Effector memory CD4-positive, alpha-beta T cell (primary cell): ENCODE results near the gene ZBTB7C.

Experiments
- DNase-seq, 3 donors: peaks; one replicate each; pipeline ENCODE4 v3.0.0-alpha.2; 2020
- H3K27ac ChIP-seq: 2 replicates; pipeline ENCODE4 v1.7.0; 2013; ENCODE audit warnings: mild to moderate bottlenecking, low read length, moderate library complexity; ENCODE audit not compliant: insufficient read depth, poor library complexity, severe bottlenecking
- H3K27me3 ChIP-seq: replicated peaks from 2 replicates; pipeline ENCODE4 v1.7.0; 2013; ENCODE audit warnings: mild to moderate bottlenecking, low read length; ENCODE audit not compliant: insufficient read depth, control insufficient read depth, poor library complexity, severe bottlenecking
- H3K36me3 ChIP-seq: 2 replicates; pipeline ENCODE4 v1.7.0; 2013; ENCODE audit warnings: mild to moderate bottlenecking, low read length, moderate library complexity; ENCODE audit not compliant: control insufficient read depth, insufficient read depth
- H3K4me1 ChIP-seq: 2 replicates; pipeline ENCODE4 v1.7.0; 2013; ENCODE audit warnings: low read length, mild to moderate bottlenecking; ENCODE audit not compliant: control insufficient read depth, insufficient read depth, poor library complexity, severe bottlenecking
- H3K4me3 ChIP-seq: 2 replicates; pipeline ENCODE4 v1.7.0; 2013; ENCODE audit warnings: low read length, low read depth, mild to moderate bottlenecking; ENCODE audit not compliant: insufficient read depth, poor library complexity, severe bottlenecking
- H3K9me3 ChIP-seq: 2 replicates; pipeline ENCODE4 v1.7.0; 2013; ENCODE audit warnings: mild to moderate bottlenecking, low read length, moderate library complexity; ENCODE audit not compliant: control insufficient read depth

Gene ZBTB7C

GRCh38 chr18:48199399-48199798 is 209.8 kb downstream of the ZBTB7C start:
- H3K9me3 ChIP-seq, result no peaks in the 10 kb centered on the region
- no peaks in the 10 kb centered on the region for H3K36me3 ChIP-seq
- H3K27me3 ChIP-seq, result peaks cover 9% of the 10 kb centered on the region
- no peak for DNase-seq
- no peak overlapping the region for H3K4me3 ChIP-seq
- H3K27ac ChIP-seq, result no peak overlapping the region
- no peaks in the 10 kb centered on the region for H3K4me1 ChIP-seq

DNA sequence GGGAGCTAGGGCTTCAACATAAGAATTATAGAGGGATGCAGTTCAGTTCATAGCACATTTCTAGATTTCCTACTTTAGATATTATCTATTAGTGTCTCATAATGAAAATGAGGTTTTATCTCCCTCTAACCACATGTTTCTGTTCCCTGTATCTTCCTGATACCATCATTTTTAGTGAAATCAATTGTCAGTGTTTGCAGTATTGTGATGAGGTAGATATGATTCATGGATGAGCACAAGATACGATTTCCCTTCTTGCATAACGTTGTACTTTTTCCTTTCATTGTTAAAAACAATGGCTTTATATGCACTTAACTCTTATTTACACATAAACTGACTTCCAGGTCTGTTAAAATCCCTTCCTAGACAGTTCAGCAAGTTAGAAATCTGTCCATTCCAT is 211.4 kb downstream of the ZBTB7C start:
- H3K27me3 ChIP-seq, result peaks cover 9% of the 10 kb centered on the region
- H3K27ac ChIP-seq, result no peak overlapping the region
- H3K4me1 ChIP-seq, result no peaks in the 10 kb centered on the region
- DNase-seq, result no peak
- no peak overlapping the region for H3K4me3 ChIP-seq
- H3K36me3 ChIP-seq, result no peaks in the 10 kb centered on the region
- no peaks in the 10 kb centered on the region for H3K9me3 ChIP-seq

DNA sequence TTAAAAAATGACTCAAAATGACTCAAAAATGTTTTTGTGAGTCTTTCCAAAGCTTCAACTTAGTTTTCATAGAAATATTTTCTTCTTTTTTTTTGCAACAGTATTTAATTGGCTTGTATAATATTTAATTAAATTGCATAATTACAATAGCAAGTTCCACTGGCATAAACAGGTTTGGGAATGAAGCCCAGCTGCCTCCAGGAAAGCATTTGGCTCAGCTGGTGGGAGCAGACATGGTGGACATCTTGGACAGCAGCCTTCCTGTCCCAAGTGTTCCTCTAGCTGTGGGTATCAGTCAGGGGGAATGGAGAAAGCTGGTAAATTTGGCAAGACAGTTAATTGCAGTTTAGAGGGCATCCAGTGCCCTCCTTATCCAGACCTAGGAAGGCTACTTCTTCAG is 213.4 kb downstream of the ZBTB7C start:
- H3K9me3 ChIP-seq, result no peaks in the 10 kb centered on the region
- H3K4me3 ChIP-seq, result no peak overlapping the region
- peaks cover 4% of the 10 kb centered on the region for H3K27me3 ChIP-seq

DNA sequence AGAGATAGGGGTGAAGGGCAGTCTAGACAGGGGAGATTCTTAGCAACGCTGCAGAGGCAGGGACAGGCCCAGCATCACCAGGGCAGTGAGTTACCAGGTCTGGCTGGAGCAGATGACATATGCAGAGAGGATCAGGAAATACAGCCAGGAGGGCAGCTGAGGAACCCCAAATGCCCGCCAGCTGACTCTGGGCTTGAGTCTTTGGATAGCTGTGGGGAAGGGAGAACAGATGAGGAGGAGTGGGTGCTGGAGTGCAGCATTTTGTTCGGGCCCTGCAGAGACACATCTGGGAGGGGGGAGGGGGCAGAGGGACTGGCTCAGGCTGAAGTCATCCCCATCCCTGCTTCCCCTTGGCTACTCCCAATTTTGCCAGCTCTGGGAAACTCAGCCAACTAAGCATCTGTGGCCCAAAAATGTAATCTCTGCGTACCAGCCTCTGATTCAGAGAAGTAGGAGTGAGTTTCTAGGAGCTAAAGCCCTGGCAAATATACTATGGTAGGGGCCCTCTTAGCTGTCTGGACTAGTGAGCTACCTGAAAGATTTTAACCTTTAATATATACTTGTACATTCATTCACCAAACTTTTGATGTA is 214.5 kb downstream of the ZBTB7C start:
- H3K9me3 ChIP-seq, result no peaks in the 10 kb centered on the region
- H3K27me3 ChIP-seq, result no peaks in the 10 kb centered on the region
- no peak overlapping the region for H3K4me3 ChIP-seq
- no peak overlapping the region for H3K27ac ChIP-seq
- H3K4me1 ChIP-seq, result no peaks in the 10 kb centered on the region
- no peaks in the 10 kb centered on the region for H3K36me3 ChIP-seq
- no peak for DNase-seq

More for the DNA sequence above, 213.4 kb downstream of the ZBTB7C start:
- H3K36me3 ChIP-seq, result no peaks in the 10 kb centered on the region
- DNase-seq, result no peak
- no peaks in the 10 kb centered on the region for H3K4me1 ChIP-seq
- no peak overlapping the region for H3K27ac ChIP-seq

GRCh38 chr18:48193521-48194492 is 215.4 kb downstream of the ZBTB7C start:
- H3K36me3 ChIP-seq, result no peaks in the 10 kb centered on the region
- H3K27ac ChIP-seq, result no peak overlapping the region
- DNase-seq, result no peak
- H3K27me3 ChIP-seq, result no peaks in the 10 kb centered on the region
- H3K4me1 ChIP-seq, result no peaks in the 10 kb centered on the region
- no peak overlapping the region for H3K4me3 ChIP-seq
- H3K9me3 ChIP-seq, result no peaks in the 10 kb centered on the region

GRCh38 chr18:48192542-48192941 is 216.6 kb downstream of the ZBTB7C start:
- Histone ChIP-seq H3K36me3 (no peaks in the 10 kb centered on the region), H3K4me1 (no peaks in the 10 kb centered on the region), H3K9me3 (no peaks in the 10 kb centered on the region), H3K4me3 (no peak overlapping the region), H3K27me3 (no peaks in the 10 kb centered on the region), H3K27ac (no peak overlapping the region)
- no peak for DNase-seq

DNA sequence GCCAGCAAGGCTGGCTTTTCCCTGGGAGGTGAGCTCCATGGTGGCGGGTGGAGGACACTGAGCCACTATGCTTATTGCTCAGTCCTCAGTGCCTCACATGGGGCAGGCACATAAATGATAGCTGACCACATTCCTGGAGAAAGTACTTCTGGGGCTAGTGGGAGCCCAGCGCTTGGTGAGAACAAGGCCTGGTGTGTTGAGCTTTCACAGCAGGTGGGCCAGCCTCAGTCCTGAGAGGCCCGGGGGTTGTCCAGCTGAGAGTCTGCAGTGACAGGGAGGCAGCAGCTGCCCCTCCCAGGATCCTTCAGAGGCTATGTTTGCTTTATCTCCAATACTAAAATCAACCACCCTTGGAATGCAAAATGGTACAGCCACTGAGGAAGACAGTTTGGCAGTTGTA is 217.7 kb downstream of the ZBTB7C start:
- H3K36me3 ChIP-seq, result no peaks in the 10 kb centered on the region
- H3K27me3 ChIP-seq, result no peaks in the 10 kb centered on the region
- no peak overlapping the region for H3K27ac ChIP-seq
- no peak for DNase-seq
- no peaks in the 10 kb centered on the region for H3K9me3 ChIP-seq
- no peaks in the 10 kb centered on the region for H3K4me1 ChIP-seq
- no peak overlapping the region for H3K4me3 ChIP-seq

- Histone ChIP-seq H3K27ac (no peak overlapping the region), H3K4me1 (no peaks in the 10 kb centered on the region), H3K4me3 (no peak overlapping the region), H3K9me3 (no peaks in the 10 kb centered on the region), H3K36me3 (no peaks in the 10 kb centered on the region), H3K27me3 (no peaks in the 10 kb centered on the region)
- no peak for DNase-seq
Observed at GRCh38 chr18:48190994-48191393, 218.2 kb downstream of the ZBTB7C start.

DNA sequence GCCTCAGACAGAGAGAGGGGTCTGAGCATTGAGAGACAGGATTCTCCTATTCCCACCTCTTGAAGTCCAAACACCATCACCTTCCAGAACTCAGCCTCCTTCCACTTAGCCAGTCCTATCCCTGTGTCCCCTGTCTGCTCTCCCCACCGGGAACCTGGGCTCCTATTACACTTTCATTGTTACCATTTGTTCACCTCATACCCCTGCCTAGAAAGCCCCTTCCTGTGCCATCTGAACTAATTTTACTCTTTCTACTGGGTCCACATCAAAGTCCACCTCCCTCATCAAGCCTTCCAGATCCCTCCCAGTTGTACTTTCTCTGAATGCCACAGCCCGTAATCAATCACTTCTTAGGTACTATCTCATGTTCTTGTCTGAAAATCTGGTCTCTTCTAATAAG is 220.6 kb downstream of the ZBTB7C start:
- no peak for DNase-seq
- no peaks in the 10 kb centered on the region for H3K27me3 ChIP-seq
- no peaks in the 10 kb centered on the region for H3K9me3 ChIP-seq
- no peaks in the 10 kb centered on the region for H3K4me1 ChIP-seq
- no peaks in the 10 kb centered on the region for H3K36me3 ChIP-seq
- no peak overlapping the region for H3K27ac ChIP-seq
- H3K4me3 ChIP-seq, result no peak overlapping the region

- no peaks in the 10 kb centered on the region for H3K4me1 ChIP-seq
- H3K27me3 ChIP-seq, result no peaks in the 10 kb centered on the region
- no peak overlapping the region for H3K27ac ChIP-seq
- H3K36me3 ChIP-seq, result no peaks in the 10 kb centered on the region
- no peak overlapping the region for H3K4me3 ChIP-seq
- DNase-seq, result no peak
- H3K9me3 ChIP-seq, result no peaks in the 10 kb centered on the region
Observed at GRCh38 chr18:48186861-48187260, 222.3 kb downstream of the ZBTB7C start.
